Measurements from ENCODE around the gene CALR3.

Gene CALR3

GRCh38 chr19:16446724-16447368, 49.1 kb downstream of the CALR3 start:
- intact Hi-C loops (cut with DNase I; ENCODE audit: low total_unique reads), result no loop called here
- TF ChIP-seq, protein P1, sequence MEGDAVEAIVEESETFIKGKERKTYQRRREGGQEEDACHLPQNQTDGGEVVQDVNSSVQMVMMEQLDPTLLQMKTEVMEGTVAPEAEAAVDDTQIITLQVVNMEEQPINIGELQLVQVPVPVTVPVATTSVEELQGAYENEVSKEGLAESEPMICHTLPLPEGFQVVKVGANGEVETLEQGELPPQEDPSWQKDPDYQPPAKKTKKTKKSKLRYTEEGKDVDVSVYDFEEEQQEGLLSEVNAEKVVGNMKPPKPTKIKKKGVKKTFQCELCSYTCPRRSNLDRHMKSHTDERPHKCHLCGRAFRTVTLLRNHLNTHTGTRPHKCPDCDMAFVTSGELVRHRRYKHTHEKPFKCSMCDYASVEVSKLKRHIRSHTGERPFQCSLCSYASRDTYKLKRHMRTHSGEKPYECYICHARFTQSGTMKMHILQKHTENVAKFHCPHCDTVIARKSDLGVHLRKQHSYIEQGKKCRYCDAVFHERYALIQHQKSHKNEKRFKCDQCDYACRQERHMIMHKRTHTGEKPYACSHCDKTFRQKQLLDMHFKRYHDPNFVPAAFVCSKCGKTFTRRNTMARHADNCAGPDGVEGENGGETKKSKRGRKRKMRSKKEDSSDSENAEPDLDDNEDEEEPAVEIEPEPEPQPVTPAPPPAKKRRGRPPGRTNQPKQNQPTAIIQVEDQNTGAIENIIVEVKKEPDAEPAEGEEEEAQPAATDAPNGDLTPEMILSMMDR (IDR thresholded peaks at IDR 0.05), result no peak
- H3K27me3 ChIP-seq, result no peaks in the 10 kb centered on the region
- H3K9me3 ChIP-seq, result no peaks in the 10 kb centered on the region
- H3K4me3 ChIP-seq, result no peak overlapping the region
- peak; percentile 91 to 92 for DNase-seq
- H3K36me3 ChIP-seq, result peaks cover 0 to under 1% (median 0%) of the 10 kb centered on the region in 3 donors
- H3K4me1 ChIP-seq, result peaks cover 5 to 24% (median 18%) of the 10 kb centered on the region in 4 donors
- peak overlapping the region; percentile 47 for H3K27ac ChIP-seq

DNA sequence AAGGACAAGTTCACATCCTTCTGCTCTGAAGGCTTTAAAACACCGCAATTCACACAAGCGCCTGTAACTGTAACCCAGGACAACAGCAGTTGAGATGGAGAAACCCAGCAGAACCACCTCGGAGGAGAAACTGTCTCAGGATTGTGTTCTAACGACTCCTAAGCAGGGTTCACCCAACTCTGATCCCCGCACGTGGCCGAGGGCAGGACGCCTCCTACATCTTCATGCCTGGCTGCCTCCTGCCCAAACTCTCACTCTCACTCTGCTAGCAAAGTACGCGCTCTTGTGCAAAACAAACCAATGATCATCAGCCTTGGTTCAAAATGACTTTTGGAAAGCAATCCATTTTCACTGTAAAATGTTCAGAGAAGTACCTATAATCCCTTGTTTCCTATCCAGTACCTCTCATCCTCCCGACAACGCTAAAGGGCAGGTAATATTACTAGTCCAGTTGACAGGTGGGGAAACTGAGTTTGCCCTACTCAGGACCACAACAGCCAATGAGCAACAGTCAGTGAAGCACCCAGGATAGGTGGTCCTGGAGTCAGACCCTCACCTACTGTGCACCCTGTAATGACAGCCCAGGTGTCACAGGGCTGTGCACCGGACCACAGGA, 49.8 kb downstream of the CALR3 start:
- intact Hi-C loops (cut with DNase I; ENCODE audit: low total_unique reads), result no loop called here
- H3K27ac ChIP-seq, result peak overlapping the region; percentile 8 to 47
- no peaks in the 10 kb centered on the region for H3K9me3 ChIP-seq
- peaks cover 5 to 24% (median 18%) of the 10 kb centered on the region in 4 donors for H3K4me1 ChIP-seq
- TF ChIP-seq, protein P1 (IDR thresholded peaks at IDR 0.05), result no peak
- DNase-seq, result no peak
- H3K27me3 ChIP-seq, result no peaks in the 10 kb centered on the region
- H3K4me3 ChIP-seq, result no peak overlapping the region
- H3K36me3 ChIP-seq, result peaks cover 0 to 5% (median 2%) of the 10 kb centered on the region in 3 donors

DNA sequence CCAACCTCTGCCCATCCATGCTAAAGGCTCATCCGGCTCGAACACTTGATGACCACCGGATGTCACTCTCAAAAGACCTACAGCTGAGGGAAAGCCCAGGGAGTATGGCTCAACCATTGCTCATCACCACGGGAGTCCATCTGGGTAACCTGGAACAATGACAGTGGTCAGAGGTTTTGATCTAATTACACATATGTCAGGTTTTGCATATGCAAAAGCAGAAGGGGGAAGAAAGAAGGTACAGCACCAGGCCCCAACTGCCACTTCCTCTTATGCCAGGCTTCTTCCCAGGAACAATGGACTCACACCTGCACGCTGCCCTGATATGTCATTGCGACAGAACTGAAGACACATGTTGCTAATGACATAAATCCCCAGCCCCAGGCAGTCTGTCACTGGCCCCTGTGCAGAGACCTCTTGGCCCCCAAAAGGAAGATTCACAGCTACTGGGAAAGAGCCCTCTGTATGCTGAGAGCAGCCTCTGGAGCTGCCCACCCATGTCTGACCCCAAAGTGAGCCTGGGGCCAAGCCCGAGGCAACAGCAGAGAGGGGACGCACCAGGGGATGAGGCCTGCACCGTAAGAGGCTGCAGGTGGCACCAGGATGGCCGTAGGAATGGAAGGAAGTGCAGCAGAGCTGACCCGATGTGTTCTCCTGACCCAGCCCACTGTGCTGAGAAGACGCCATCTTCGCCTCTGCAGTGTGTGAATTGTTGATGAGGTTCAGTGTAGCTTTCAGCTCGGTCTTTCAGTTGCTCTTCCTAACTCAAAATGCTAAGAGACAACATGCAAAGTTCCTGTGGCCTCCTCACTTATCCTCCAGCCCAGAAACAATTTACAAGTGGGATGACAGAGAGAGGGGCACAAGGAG, 50.5 kb downstream of the CALR3 start:
- Histone ChIP-seq H3K4me3 (no peak overlapping the region), H3K36me3 (peaks cover 0 to 12% (median 9%) of the 10 kb centered on the region in 3 donors), H3K9me3 (no peaks in the 10 kb centered on the region), H3K27me3 (no peaks in the 10 kb centered on the region), H3K4me1 (peaks cover 5 to 31% (median 21%) of the 10 kb centered on the region in 4 donors), H3K27ac (no peak overlapping the region)
- TF ChIP-seq, protein P1 (IDR thresholded peaks at IDR 0.05), result no peak
- DNase-seq, result no peak
- intact Hi-C loops (cut with DNase I; ENCODE audit: low total_unique reads), result no loop called here

DNA sequence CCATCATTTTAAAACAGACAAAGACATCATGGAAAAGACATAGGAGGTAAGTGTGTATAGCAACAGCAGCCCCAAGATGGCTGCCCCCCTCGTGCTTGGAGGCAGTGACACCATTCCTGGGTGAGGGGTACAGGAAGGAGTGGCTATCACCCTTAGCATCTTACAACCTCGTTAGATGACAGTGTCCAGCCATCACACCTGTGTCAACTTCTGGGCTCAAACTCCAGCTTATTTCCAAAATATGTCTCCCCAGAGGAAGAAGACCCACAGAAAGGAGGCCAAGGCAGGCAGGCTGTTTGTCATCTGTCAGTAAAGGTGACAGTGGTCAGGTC, 51.7 kb downstream of the CALR3 start:
- Histone ChIP-seq H3K27me3 (no peaks in the 10 kb centered on the region), H3K27ac (no peak overlapping the region), H3K36me3 (peaks cover 0 to 14% (median 9%) of the 10 kb centered on the region in 3 donors), H3K9me3 (no peaks in the 10 kb centered on the region), H3K4me1 (peaks cover 5 to 39% (median 22%) of the 10 kb centered on the region in 4 donors), H3K4me3 (no peak overlapping the region)
- no peak for DNase-seq
- TF ChIP-seq, protein P1 (IDR thresholded peaks at IDR 0.05), result no peak
- intact Hi-C loops (cut with DNase I; ENCODE audit: low total_unique reads), result no loop called here

DNA sequence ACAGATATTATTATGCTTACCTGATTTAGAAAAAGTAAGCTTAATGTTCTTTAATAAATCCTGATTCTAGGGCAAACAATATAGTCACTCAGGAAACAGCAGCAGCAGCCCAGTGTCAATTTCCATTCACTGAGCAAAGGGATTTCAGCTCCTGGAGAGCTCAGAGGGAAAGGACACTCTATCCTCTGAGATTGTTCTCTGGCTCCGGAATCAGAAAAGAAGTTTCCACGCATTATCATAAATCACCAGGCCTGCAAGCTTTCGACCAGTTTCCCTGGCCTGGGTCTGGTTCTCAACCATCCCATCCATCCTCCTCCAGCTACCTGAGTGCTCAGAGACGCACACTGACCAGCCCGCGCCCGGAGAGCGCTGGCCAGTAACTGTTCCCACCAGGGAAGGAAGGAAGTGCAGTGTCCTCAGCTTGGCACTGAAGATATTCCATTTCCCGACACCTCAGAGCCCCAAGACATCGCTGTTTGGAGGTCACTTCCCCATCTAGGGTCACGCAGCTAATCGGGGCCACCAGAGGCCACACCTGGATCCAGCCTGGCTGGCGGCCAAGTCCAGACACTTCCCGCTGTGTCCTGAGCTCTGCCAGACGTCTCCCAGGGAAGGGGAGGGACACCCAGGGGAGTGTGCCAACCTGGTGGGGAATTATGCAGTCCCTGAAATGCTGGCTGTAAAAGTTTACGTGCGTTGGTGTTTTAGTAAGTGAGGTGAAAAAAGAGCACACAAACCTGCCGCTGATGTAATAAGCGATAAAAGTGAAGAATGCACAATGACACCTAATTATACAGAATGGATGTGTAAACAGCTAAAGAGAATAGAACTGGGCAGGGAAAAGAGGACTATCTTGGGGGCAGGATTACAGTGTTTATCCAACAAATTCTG, 53.3 kb downstream of the CALR3 start:
- H3K4me1 ChIP-seq, result peaks cover 5 to 38% (median 22%) of the 10 kb centered on the region in 4 donors
- peaks cover 6 to 20% (median 14%) of the 10 kb centered on the region in 3 donors for H3K36me3 ChIP-seq
- no peak overlapping the region for H3K4me3 ChIP-seq
- intact Hi-C loops (cut with DNase I; ENCODE audit: low total_unique reads), result no loop called here
- no peak overlapping the region for H3K27ac ChIP-seq
- no peaks in the 10 kb centered on the region for H3K9me3 ChIP-seq
- no peak for DNase-seq
- no peaks in the 10 kb centered on the region for H3K27me3 ChIP-seq
- TF ChIP-seq, protein P1 (IDR thresholded peaks at IDR 0.05), result no peak
